ENCODE results near the gene GET4.

Gene GET4

GRCh38 chr7:888081-889024 lies 12.0 kb downstream of the GET4 start:
- no peak for DNase-seq

- no peak for DNase-seq
These were observed 12.7 kb downstream of the GET4 start for GRCh38 chr7:889025-889390.

- no peak for DNase-seq
These were observed 13.0 kb downstream of the GET4 start for GRCh38 chr7:889391-889790.

- no peak for DNase-seq
These were observed 14.5 kb downstream of the GET4 start for GRCh38 chr7:890868-891267.

- no peak for DNase-seq
These were observed 14.9 kb downstream of the GET4 start for GRCh38 chr7:891291-891690.

GRCh38 chr7:891805-892204 lies 15.5 kb downstream of the GET4 start:
- DNase-seq, result no peak

- no peak for DNase-seq
These were observed 16.6 kb downstream of the GET4 start for GRCh38 chr7:892648-893593.

- DNase-seq, result no peak
These were observed 17.3 kb downstream of the GET4 start for GRCh38 chr7:893686-894085.

GRCh38 chr7:894164-894867 lies 18.0 kb downstream of the GET4 start:
- no peak for DNase-seq

- no peak for DNase-seq
These were observed 18.6 kb downstream of the GET4 start for GRCh38 chr7:894927-895450.

- DNase-seq, result no peak
These were observed 19.2 kb downstream of the GET4 start for GRCh38 chr7:895451-896052.

- no peak for DNase-seq
These were observed 20.2 kb downstream of the GET4 start for GRCh38 chr7:896346-897075.

GRCh38 chr7:897086-897485 lies 20.7 kb downstream of the GET4 start:
- DNase-seq, result no peak

- DNase-seq, result no peak
These were observed 21.5 kb downstream of the GET4 start for GRCh38 chr7:897771-898376.

- DNase-seq, result no peak
These were observed 22.1 kb downstream of the GET4 start for GRCh38 chr7:898460-898854.

- no peak for DNase-seq
These were observed 22.7 kb downstream of the GET4 start for GRCh38 chr7:898855-899681.

GRCh38 chr7:899806-900205 lies 23.5 kb downstream of the GET4 start:
- no peak for DNase-seq

- DNase-seq, result no peak
These were observed 24.1 kb downstream of the GET4 start for GRCh38 chr7:900331-901040.

GRCh38 chr7:901041-901387 lies 24.7 kb downstream of the GET4 start:
- DNase-seq, result no peak
